HepG2 (cell line): ENCODE data around the gene TUBGCP5. TPM values are rescaled to one million over a fixed set of nuclear protein-coding genes. Genes with fewer than 3 reads are reported as not detected.

Source experiments
- ARID3A ChIP-seq: IDR thresholded peaks from 2 replicates; pipeline ENCODE4 v1.6.1; 2012; ENCODE audit warnings: low read depth, low read length, improper control_type of control experiment
- ATF7-NPFF ChIP-seq: sonication (generic); formaldehyde crosslinking; IDR thresholded peaks from 2 replicates; pipeline ENCODE4 v1.8.1; 2023; ENCODE audit warnings: mild to moderate bottlenecking, low read depth, missing genetic modification reagents, moderate library complexity
- DNMT1 ChIP-seq: sonication (generic); formaldehyde crosslinking; IDR thresholded peaks from 2 replicates; pipeline ENCODE4 v1.5.1; 2020; ENCODE audit warnings: mild to moderate bottlenecking, missing genetic modification reagents
- FOXO1 ChIP-seq: sonication (generic); formaldehyde crosslinking; IDR thresholded peaks from 2 replicates; pipeline ENCODE4 v1.4.0; 2020; ENCODE audit warnings: missing genetic modification reagents
- GABPB1 ChIP-seq: IDR thresholded peaks from 2 replicates; pipeline ENCODE4 v1.6.1; 2016; ENCODE audit warnings: mild to moderate bottlenecking, missing genetic modification reagents, moderate library complexity, missing compliant biosample characterization
- MXI1 ChIP-seq: IDR thresholded peaks from 3 replicates; pipeline ENCODE4 v1.6.1; 2012; ENCODE audit warnings: low read depth, low read length, inconsistent platforms, borderline replicate concordance
- POGK ChIP-seq: sonication (generic); formaldehyde crosslinking; conservative IDR thresholded peaks from 2 replicates; pipeline ENCODE4 v1.8.0; 2022; ENCODE audit warnings: mild to moderate bottlenecking, moderate library complexity, missing genetic modification reagents
- SUZ12 ChIP-seq: fragments of 150-350 bp; IDR thresholded peaks from 2 replicates; pipeline ENCODE4 v1.6.1; 2014; ENCODE audit warnings: low read depth, low read length
- TP53 ChIP-seq: sonication (generic); formaldehyde crosslinking; conservative IDR thresholded peaks from 2 replicates; pipeline ENCODE4 v1.4.0; 2020; ENCODE audit warnings: missing genetic modification reagents
- ZBTB38 ChIP-seq: sonication (generic); formaldehyde crosslinking; IDR thresholded peaks from 2 replicates; pipeline ENCODE4 v1.5.1; 2020; ENCODE audit warnings: mild to moderate bottlenecking, missing genetic modification reagents
- ZFP82 ChIP-seq: sonication (generic); formaldehyde crosslinking; IDR thresholded peaks from 2 replicates; pipeline ENCODE4 v1.5.1; 2020; ENCODE audit warnings: mild to moderate bottlenecking, missing genetic modification reagents, borderline replicate concordance
- ZGPAT ChIP-seq: IDR thresholded peaks from 2 replicates; pipeline ENCODE4 v1.6.1; 2016; ENCODE audit warnings: mild to moderate bottlenecking
- ZNF263 ChIP-seq: sonication (generic); formaldehyde crosslinking; IDR thresholded peaks from 2 replicates; pipeline ENCODE4 v1.4.0; 2020; ENCODE audit warnings: missing genetic modification reagents
- ZNF776 ChIP-seq: sonication (generic); formaldehyde crosslinking; IDR thresholded peaks from 2 replicates; pipeline ENCODE4 v1.4.0; 2020; ENCODE audit warnings: mild to moderate bottlenecking, missing genetic modification reagents
- ZNF792 ChIP-seq: IDR thresholded peaks from 2 replicates; pipeline ENCODE4 v1.6.1; 2016
- ZNF878 ChIP-seq: sonication (generic); formaldehyde crosslinking; IDR thresholded peaks from 2 replicates; pipeline ENCODE4 v1.8.1; 2023; ENCODE audit warnings: mild to moderate bottlenecking, missing genetic modification reagents, moderate library complexity
- polyA plus RNA-seq, 8 experiments: library from polyadenylated mRNA; depleted of rRNA in 3 of 8; stranded (reverse) in 7 of 8; unstranded in 1 of 8; fragments of >200 nt; fragmentation: Illumina TruSeq in 4 of 8; extraction: Trizol in 4 of 8; gene quantifications; 2 replicates each; pipeline versions ENCODE4 v1.2.1 to v1.2.3, GENCODE V29; 2011 to 2016; ENCODE audit warnings: low read depth in 4 of 8, missing spikeins in 1 of 8, mixed read lengths in 1 of 8; ENCODE audit not compliant: insufficient read depth in 1 of 8
- total RNA-seq, 5 experiments: library from RNA; depleted of rRNA; stranded (reverse); fragments of >200 nt; fragmentation: Illumina TruSeq; extraction: Trizol; gene quantifications; 2 replicates each; pipeline ENCODE4 v1.2.3, GENCODE V29; 2016; ENCODE audit warnings: low read depth in 1 of 5
- TF ChIP-seq, protein P1 (sequence below): sonication (generic); formaldehyde crosslinking; IDR thresholded peaks from 2 replicates; pipeline ENCODE4 v1.5.1; 2020; ENCODE audit warnings: mild to moderate bottlenecking, missing genetic modification reagents, borderline replicate concordance
- TF ChIP-seq, protein P2 (sequence below): sonication (generic); formaldehyde crosslinking; IDR thresholded peaks from 2 replicates; pipeline ENCODE4 v1.5.1; 2020; ENCODE audit warnings: mild to moderate bottlenecking, missing genetic modification reagents, moderate library complexity

Gene TUBGCP5
- total and polyA plus RNA-seq, 2 of the 13 experiments (the other 11 are each of a cell fraction or from before 2014, with no cell fraction given) = 7.2 to 25.0 TPM

DNA sequence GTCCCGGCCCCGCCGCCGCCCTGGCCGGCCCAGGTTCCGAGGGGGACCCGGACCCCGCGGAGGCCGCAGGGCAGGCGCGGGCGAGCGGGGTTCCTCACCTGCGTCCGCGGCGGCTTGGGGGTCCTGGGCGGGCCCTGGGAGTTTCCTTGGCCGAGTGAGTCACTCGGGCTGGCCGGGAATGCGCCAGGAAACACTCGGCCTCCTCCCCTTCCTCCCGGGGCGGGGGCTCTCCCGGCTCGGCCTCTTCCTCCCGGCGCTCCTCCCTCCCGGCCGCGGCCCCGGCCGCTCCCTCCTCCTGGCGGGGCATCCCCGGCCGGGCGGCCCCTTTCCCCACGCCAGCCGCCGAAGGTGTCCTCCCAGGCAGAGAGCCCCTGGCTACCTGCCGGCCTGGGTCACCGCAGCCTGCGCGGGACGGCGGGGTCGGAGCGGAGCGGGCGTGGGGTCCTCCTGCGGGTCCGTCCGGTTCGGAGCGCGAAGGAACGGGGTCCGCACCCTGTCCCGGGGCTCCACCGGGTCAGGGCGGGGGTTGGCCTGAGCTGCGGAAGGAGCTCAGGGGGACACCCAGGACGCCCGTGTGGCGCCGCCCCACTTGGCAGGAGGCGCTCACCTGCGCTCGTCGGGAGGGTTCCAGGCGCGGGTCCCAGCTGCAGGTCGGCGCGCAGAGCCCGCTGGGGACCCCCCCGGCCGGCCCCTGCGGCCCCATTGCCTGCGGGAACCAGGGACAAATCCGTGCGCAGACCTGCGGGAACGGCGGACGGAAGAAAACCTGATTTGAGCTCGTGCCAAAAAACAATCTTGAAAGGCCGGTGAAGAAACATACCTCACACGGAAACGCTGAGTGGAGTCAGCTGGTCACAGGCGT lies 58.9 kb downstream of the TUBGCP5 start, which contains the start of gene CYFIP1 (continued):
- no peak for TF ChIP-seq FOXO1
- TF ChIP-seq ZFP82 (CRISPR knock-in tag) = 0 out of 2 replicates have a peak, but pooled peaks have one; percentile 66
- TF ChIP-seq MXI1 = peak; percentile 41; the same call in 1 of the 3 replicates
- TF ChIP-seq ZNF792 (CRISPR knock-in tag) = 0 out of 2 replicates have a peak, but pooled peaks have one; percentile 40
- peak; percentile 71; the same call in 1 of the 2 replicates for TF ChIP-seq POGK (CRISPR knock-in tag)
- TF ChIP-seq ZNF776 = peak; percentile 62; the same call in 1 of the 2 replicates
- no peak for TF ChIP-seq SUZ12
- peak; percentile 85 for TF ChIP-seq GABPB1
- TF ChIP-seq, protein P1, sequence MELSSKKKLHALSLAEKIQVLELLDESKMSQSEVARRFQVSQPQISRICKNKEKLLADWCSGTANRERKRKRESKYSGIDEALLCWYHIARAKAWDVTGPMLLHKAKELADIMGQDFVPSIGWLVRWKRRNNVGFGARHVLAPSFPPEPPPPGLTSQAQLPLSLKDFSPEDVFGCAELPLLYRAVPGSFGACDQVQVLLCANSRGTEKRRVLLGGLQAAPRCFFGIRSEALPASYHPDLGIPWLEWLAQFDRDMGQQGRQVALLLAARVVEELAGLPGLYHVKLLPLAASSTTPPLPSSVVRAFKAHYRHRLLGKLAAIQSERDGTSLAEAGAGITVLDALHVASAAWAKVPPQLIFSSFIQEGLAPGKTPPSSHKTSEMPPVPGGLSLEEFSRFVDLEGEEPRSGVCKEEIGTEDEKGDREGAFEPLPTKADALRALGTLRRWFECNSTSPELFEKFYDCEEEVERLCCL (CRISPR knock-in tag) = no peak
- 0 out of 2 replicates have a peak, but pooled peaks have one; percentile 54 for TF ChIP-seq ZBTB38 (CRISPR knock-in tag)
- TF ChIP-seq, protein P2, sequence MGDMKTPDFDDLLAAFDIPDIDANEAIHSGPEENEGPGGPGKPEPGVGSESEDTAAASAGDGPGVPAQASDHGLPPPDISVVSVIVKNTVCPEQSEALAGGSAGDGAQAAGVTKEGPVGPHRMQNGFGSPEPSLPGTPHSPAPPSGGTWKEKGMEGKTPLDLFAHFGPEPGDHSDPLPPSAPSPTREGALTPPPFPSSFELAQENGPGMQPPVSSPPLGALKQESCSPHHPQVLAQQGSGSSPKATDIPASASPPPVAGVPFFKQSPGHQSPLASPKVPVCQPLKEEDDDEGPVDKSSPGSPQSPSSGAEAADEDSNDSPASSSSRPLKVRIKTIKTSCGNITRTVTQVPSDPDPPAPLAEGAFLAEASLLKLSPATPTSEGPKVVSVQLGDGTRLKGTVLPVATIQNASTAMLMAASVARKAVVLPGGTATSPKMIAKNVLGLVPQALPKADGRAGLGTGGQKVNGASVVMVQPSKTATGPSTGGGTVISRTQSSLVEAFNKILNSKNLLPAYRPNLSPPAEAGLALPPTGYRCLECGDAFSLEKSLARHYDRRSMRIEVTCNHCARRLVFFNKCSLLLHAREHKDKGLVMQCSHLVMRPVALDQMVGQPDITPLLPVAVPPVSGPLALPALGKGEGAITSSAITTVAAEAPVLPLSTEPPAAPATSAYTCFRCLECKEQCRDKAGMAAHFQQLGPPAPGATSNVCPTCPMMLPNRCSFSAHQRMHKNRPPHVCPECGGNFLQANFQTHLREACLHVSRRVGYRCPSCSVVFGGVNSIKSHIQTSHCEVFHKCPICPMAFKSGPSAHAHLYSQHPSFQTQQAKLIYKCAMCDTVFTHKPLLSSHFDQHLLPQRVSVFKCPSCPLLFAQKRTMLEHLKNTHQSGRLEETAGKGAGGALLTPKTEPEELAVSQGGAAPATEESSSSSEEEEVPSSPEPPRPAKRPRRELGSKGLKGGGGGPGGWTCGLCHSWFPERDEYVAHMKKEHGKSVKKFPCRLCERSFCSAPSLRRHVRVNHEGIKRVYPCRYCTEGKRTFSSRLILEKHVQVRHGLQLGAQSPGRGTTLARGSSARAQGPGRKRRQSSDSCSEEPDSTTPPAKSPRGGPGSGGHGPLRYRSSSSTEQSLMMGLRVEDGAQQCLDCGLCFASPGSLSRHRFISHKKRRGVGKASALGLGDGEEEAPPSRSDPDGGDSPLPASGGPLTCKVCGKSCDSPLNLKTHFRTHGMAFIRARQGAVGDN (CRISPR knock-in tag) = peak; percentile 65
- peak; percentile 77 for TF ChIP-seq ZGPAT (CRISPR knock-in tag)
- TF ChIP-seq ARID3A = no peak
- TF ChIP-seq TP53 = no peak
- TF ChIP-seq DNMT1 (CRISPR knock-in tag) = no peak
- TF ChIP-seq ATF7-NPFF = no peak
- peak; percentile 99 for TF ChIP-seq ZNF263
- no peak for TF ChIP-seq ZNF878 (CRISPR knock-in tag)
